Measurements from ENCODE around the gene SERTAD2.

The SERTAD2 gene

GRCh38 chr2:64607381-64608304, 46.1 kb downstream of the SERTAD2 start:
- no peak for DNase-seq

- DNase-seq = no peak
Measured at GRCh38 chr2:64606479-64607363, 47.0 kb downstream of the SERTAD2 start.

GRCh38 chr2:64605991-64606478, 47.7 kb downstream of the SERTAD2 start:
- no peak for DNase-seq

GRCh38 chr2:64605026-64605471, 48.7 kb downstream of the SERTAD2 start:
- DNase-seq = no peak

GRCh38 chr2:64604155-64604554, 49.6 kb downstream of the SERTAD2 start:
- no peak for DNase-seq

GRCh38 chr2:64602436-64602835, 51.3 kb downstream of the SERTAD2 start:
- DNase-seq = no peak

GRCh38 chr2:64601785-64602391, 51.8 kb downstream of the SERTAD2 start:
- no peak for DNase-seq

GRCh38 chr2:64601034-64601754, 52.5 kb downstream of the SERTAD2 start:
- DNase-seq = no peak

GRCh38 chr2:64599469-64599868, 54.2 kb downstream of the SERTAD2 start:
- DNase-seq = peak; percentile 82

- DNase-seq = no peak
Measured at GRCh38 chr2:64598226-64598625, 55.5 kb downstream of the SERTAD2 start.

GRCh38 chr2:64595397-64596176, 58.1 kb downstream of the SERTAD2 start:
- DNase-seq = no peak

- DNase-seq = no peak
Measured at GRCh38 chr2:64594226-64594989, 59.3 kb downstream of the SERTAD2 start.

GRCh38 chr2:64593035-64593655, 60.6 kb downstream of the SERTAD2 start:
- no peak for DNase-seq

- no peak for DNase-seq
Measured at GRCh38 chr2:64591188-64591587, 62.5 kb downstream of the SERTAD2 start.

- DNase-seq = no peak
Measured at GRCh38 chr2:64587561-64587960, 66.2 kb downstream of the SERTAD2 start.

- DNase-seq = peak; percentile 17
Measured at GRCh38 chr2:64586883-64587481, 66.7 kb downstream of the SERTAD2 start.

- DNase-seq = no peak
Measured at GRCh38 chr2:64586054-64586453, 67.7 kb downstream of the SERTAD2 start.

- no peak for DNase-seq
Measured at GRCh38 chr2:64582774-64583340, 70.9 kb downstream of the SERTAD2 start.

- DNase-seq = no peak
Measured at GRCh38 chr2:64581777-64582539, 71.8 kb downstream of the SERTAD2 start.

Measured in DMS79 (cell line).